Gastrocnemius medialis (tissue), 4 donors: Measurements from ENCODE around the gene ALPP. TPM values are rescaled to one million over a fixed set of nuclear protein-coding genes. Genes with fewer than 3 reads are reported as not detected.
"Not testable (repeated sequence)": the region's sequence is repeated elsewhere in the genome, so short reads cannot be mapped to it uniquely, and the experiment has no call there.

Experiments used
- ATAC-seq, 2 donors: fragments of 150-250 bp; one replicate each; pipeline ENCODE4 v1.9.1; 2016
- DNase-seq, 2 donors: peaks; one replicate each; pipeline ENCODE4 v3.0.0-alpha.2; 2019
- H3K27ac ChIP-seq, 4 donors: fragments of 200-600 bp; sonication (generic); 1 replicate in 1 of 4; 2 replicates in 3 of 4; pipeline ENCODE4 v1.5.1; 2016 to 2018; ENCODE audit warnings: mild to moderate bottlenecking in 2 of 4, moderate library complexity in 1 of 4
- H3K27me3 ChIP-seq, 3 donors: fragments of 200-600 bp; sonication (generic) in 2 of 3; 1 replicate in 1 of 3; 2 replicates in 2 of 3; pipeline versions ENCODE4 v1.5.1 to v1.6.0; 2016 to 2019; ENCODE audit warnings: mild to moderate bottlenecking in 1 of 3, moderate library complexity in 1 of 3
- H3K36me3 ChIP-seq, 2 donors: fragments of 200-600 bp; sonication (generic) in 1 of 2; one replicate each; pipeline ENCODE4 v1.5.1; 2017 to 2018
- H3K4me1 ChIP-seq, 2 donors: fragments of 200-600 bp; sonication (generic) in 1 of 2; one replicate each; pipeline ENCODE4 v1.5.1; 2016 to 2017; ENCODE audit warnings: mild to moderate bottlenecking in 2 of 2
- H3K4me3 ChIP-seq, 4 donors: fragments of 200-600 bp; sonication (generic) in 3 of 4; 1 replicate in 1 of 4; 2 replicates in 3 of 4; pipeline ENCODE4 v1.5.1; 2016 to 2019; ENCODE audit warnings: mild to moderate bottlenecking in 2 of 4
- H3K9me3 ChIP-seq, 3 donors: fragments of 200-600 bp; sonication (generic) in 2 of 3; 1 replicate in 1 of 3; 2 replicates in 2 of 3; pipeline ENCODE4 v1.5.1; 2016 to 2019
- POLR2A ChIP-seq, 2 donors: fragments of 450-650 bp; IDR thresholded peaks; one replicate each; pipeline ENCODE4 v1.6.1; 2017; ENCODE audit warnings: antibody characterized with exemption in 2 of 2, mild to moderate bottlenecking in 2 of 2, moderate library complexity in 2 of 2
- in situ Hi-C, 4 donors: fragments of 200-750 bp; cut with MboI; loops; one replicate each; pipeline versions ENCODE4 v1.15.0 to v1.8.0; 2017; ENCODE audit warnings: low sequenced_read_pairs in 4 of 4
- intact Hi-C: fragments of 100-400 bp; cut with DNase I; formaldehyde crosslinking; loops from one replicate; pipeline ENCODE4 v1.15.1; 2023; ENCODE audit warnings: low total_unique reads
- total RNA-seq, 4 donors: library from RNA; depleted of rRNA; stranded (reverse); fragments of >200 nt; gene quantifications; one replicate each; pipeline versions ENCODE4 v1.1.0 to v1.2.3, GENCODE V29; 2016
- TF ChIP-seq, protein P1 (sequence below), 5 experiments: fragments of 450-650 bp in 3 of 5; fragments of 200-600 bp in 2 of 5; sonication (generic) in 2 of 5; IDR thresholded peaks in 4 of 5; conservative IDR thresholded peaks in 1 of 5; 1 replicate in 4 of 5; 2 replicates in 1 of 5; pipeline ENCODE4 v1.5.1; 2016 to 2019; ENCODE audit warnings: antibody characterized with exemption in 5 of 5, mild to moderate bottlenecking in 3 of 5, moderate library complexity in 3 of 5

The ALPP gene
- total RNA-seq, 4 donors from 2014 or later = not detected

DNA sequence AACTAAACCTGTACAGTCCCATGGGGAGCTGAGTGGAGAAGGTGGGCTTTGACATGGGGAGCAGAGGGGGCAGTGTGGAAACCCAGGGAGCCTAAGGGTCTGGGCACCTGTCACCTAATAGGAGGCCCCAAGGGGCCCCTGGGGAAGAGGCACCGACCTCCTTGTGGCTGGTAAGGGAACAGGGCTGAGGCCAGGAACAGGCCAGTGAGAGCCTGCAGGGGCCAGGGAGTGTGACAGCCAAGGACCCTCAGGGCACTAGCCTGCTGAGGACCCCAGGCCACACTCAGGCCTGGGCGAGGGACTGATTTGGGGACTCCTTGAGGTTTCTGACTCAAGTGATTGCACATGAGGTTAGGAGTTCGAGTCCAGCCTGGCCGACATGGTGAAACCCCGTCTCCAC lies 24.5 kb upstream of the ALPP start:
- Histone ChIP-seq H3K4me1 (peaks cover 0 to 9% of the 10 kb centered on the region in 2 donors), H3K4me3 (no peak overlapping the region), H3K9me3 (no peaks in the 10 kb centered on the region), H3K27ac (no peak overlapping the region), H3K36me3 (no peaks in the 10 kb centered on the region), H3K27me3 (peaks cover 39 to 53% (median 49%) of the 10 kb centered on the region in 3 donors)
- in situ Hi-C loops = no loop called here
- DNase-seq = no peak
- no peak for ATAC-seq
- intact Hi-C loops = no loop called here
- no peak for TF ChIP-seq POLR2A (IDR thresholded peaks at IDR 0.05)
- TF ChIP-seq, protein P1, sequence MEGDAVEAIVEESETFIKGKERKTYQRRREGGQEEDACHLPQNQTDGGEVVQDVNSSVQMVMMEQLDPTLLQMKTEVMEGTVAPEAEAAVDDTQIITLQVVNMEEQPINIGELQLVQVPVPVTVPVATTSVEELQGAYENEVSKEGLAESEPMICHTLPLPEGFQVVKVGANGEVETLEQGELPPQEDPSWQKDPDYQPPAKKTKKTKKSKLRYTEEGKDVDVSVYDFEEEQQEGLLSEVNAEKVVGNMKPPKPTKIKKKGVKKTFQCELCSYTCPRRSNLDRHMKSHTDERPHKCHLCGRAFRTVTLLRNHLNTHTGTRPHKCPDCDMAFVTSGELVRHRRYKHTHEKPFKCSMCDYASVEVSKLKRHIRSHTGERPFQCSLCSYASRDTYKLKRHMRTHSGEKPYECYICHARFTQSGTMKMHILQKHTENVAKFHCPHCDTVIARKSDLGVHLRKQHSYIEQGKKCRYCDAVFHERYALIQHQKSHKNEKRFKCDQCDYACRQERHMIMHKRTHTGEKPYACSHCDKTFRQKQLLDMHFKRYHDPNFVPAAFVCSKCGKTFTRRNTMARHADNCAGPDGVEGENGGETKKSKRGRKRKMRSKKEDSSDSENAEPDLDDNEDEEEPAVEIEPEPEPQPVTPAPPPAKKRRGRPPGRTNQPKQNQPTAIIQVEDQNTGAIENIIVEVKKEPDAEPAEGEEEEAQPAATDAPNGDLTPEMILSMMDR (IDR thresholded peaks at IDR 0.05 in 4 of 5, conservative IDR thresholded peaks at IDR 0.05 in 1 of 5) = no peak

DNA sequence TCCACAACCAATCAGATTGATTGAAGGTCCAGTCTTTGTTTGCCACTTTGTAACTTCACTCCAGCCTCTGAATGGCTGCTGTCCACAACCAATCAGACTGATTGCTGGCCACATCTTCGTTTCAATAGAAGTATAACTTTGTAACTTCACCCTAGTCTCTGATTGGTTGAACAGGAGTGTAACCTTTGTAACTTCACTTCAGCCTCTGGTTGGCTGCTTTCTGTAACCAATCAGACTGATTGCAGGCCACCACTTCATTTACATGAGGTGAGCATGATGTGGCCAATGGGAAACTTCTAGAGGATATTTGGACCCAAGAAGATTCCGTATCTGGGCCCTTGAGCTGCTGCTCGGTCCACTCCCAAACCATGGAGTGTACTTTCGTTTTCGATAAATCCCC lies 16.9 kb upstream of the ALPP start:
- intact Hi-C loops = no loop called here
- DNase-seq (no peak), ATAC-seq (no peak)
- Histone ChIP-seq H3K9me3 (no peaks in the 10 kb centered on the region), H3K27ac (no peak overlapping the region), H3K36me3 (no peaks in the 10 kb centered on the region), H3K4me3 (no peak overlapping the region), H3K4me1 (no peaks in the 10 kb centered on the region), H3K27me3 (no peaks in the 10 kb centered on the region)
- in situ Hi-C loops = no loop called here
- TF ChIP-seq POLR2A (IDR thresholded peaks at IDR 0.05) = no peak
- TF ChIP-seq, protein P1 (IDR thresholded peaks at IDR 0.05 in 4 of 5, conservative IDR thresholded peaks at IDR 0.05 in 1 of 5) = no peak

DNA sequence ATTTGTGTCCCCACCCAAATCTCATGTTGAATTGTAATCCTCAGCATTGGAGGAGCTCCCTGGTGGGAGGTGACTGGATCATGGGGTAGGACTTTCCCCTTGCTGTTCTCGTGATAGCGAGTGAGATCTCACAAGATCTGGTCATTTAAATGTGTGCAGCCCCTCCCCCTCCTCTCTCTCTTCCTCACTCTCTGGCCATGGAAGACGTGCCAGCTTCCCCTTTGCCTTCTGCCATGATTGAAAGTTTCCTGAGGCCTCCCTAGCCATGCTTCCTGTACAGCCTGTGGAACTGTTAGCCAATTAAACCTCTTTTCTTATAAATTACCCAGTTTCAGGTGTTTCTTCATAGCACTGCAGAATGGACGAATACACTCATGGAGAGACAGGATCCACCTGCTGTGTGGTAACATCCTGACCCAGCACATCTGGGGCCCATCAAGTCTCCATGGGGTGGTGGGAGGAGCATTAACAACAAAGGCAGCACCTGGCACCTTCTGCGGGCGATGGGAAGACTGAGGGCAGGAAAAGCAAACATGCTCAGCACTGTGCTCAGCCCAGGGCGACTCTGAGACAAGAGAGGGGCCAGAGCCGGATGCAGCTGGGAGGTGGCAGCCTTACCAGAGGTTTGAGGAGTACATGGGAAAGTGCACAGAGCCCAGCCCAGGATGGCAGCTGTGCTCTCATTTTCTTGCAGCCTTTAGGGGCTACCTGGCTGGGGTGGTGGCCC lies 16.2 kb upstream of the ALPP start:
- Histone ChIP-seq H3K9me3 (no peaks in the 10 kb centered on the region), H3K36me3 (no peaks in the 10 kb centered on the region), H3K27ac (no peak overlapping the region), H3K4me1 (no peaks in the 10 kb centered on the region), H3K4me3 (no peak overlapping the region), H3K27me3 (no peaks in the 10 kb centered on the region)
- intact Hi-C loops (no loop called here), in situ Hi-C loops (no loop called here)
- no peak for ATAC-seq
- DNase-seq = no peak
- TF ChIP-seq, protein P1 (IDR thresholded peaks at IDR 0.05 in 4 of 5, conservative IDR thresholded peaks at IDR 0.05 in 1 of 5) = no peak
- no peak for TF ChIP-seq POLR2A (IDR thresholded peaks at IDR 0.05)

DNA sequence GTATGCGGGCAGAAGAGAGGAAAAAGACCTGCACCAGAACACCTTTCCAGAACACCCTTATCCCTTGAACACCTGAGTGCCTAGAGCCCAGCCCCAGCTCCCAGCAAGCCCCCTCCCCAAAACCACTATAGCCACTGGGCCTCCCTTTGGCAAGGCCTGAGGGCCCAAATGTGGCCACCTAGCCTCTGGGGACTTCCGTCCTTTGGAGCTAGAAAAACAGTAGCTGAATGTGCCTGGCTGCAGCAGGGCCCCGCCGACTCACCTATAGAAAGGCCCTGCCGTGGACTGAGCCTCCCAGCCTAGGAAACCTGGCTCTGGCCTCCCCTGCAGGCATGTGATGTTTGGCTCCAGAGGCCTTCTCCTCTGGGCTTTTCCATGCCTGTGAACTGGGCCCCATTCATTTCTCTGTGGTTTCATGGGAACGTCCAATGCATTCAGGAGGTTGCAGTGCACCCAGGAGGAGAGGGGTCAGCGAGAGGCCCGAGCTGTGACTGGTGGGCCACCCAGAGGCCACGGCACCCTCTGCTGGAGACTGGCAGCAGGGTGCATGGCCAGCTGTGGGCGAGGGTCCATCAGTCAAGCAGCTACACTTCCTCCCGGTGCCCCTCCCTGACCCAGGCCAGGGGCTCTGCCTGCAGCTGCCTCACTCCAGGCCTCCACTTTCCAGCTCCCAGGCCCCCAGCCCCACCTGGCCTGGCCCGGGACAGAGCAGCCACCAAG lies 15.3 kb upstream of the ALPP start:
- H3K9me3 ChIP-seq, H3K4me3 ChIP-seq, H3K4me1 ChIP-seq, H3K27ac ChIP-seq, H3K36me3 ChIP-seq, DNase-seq, ATAC-seq, intact Hi-C loops, H3K27me3 ChIP-seq, in situ Hi-C loops: not testable (repeated sequence)

DNA sequence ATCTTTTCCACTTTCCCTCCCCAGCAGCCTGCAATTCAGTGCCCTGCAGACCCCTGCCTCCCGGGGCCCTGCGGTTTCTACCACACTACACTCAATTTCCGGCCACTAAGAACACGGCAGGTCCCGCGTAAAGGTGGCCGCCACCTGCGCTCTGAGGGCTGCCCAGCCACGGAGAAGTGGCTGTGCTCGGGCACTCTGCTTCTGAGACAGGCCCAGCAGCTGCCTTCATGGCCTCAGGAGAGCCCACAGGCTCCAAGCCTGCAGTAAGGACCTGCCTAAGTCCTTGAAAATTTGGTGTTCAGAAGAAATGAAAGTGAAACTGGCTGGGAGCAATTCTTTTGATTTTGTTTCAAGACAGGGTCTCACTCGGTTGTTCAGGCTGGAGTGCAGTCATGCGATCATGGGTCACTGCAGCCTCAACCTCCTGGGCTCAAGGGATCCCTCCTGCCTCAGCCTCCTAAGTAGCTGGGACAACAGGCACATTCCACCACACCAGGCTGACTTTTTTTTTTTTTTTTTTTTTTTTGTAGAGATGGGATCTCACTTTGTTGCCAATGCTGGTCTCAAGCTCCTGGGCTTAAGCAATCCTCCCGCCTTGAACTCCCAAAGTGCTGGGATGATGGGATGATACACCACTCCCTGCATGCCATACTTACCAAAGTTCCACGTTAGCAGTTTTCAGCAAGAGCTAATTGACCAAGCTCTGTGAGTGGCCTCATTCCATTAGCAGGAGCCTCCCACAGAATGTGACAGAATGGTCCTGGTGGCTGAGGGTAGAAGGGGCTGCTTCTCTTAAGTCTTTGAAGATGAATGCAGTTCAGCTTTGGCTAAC lies 14.6 kb upstream of the ALPP start:
- in situ Hi-C loops = no loop called here
- Histone ChIP-seq H3K27me3 (no peaks in the 10 kb centered on the region), H3K4me1 (no peaks in the 10 kb centered on the region), H3K27ac (no peak overlapping the region), H3K36me3 (no peaks in the 10 kb centered on the region), H3K9me3 (no peaks in the 10 kb centered on the region), H3K4me3 (no peak overlapping the region)
- no peak for TF ChIP-seq POLR2A (IDR thresholded peaks at IDR 0.05)
- TF ChIP-seq, protein P1 (IDR thresholded peaks at IDR 0.05 in 4 of 5, conservative IDR thresholded peaks at IDR 0.05 in 1 of 5) = no peak
- intact Hi-C loops = no loop called here
- ATAC-seq (no peak), DNase-seq (no peak)

DNA sequence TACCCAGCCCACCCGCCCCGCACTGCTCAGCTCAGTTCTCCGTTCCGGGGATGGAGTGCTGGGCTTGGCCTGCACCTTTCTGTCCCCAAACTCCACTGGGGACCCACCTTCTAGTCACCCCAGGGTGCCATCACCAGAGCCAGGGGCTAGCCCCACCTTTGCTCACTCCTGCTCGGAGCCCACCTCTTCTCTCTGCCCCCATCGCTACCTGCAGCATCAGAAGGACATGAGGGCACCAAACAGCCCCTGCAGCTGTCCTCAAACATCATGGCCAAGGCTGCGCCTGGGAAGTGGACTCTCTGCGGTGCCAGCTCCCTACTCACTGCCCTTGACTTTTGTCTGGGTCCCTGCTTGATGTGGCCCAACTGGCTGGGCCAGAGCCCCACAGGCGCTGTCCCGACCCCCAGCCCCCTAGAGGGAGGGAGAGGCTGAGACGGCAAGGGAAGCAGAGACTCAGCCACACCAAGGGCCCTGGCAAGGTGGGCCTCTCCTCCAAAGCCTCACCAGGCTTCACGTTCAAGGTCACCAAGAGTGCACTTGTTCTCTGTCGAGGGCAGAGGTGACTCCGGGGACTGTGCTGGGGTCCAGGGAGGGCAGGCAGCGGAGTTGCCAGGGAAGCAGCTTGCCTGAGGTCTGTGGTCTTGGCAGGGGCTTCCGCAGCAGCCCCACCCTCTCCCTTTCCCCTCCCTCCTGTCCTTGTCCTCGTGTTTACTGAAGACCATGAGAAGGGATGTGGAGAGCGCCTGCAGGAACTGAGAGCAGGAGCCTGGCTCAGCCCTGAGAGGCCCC lies 13.6 kb upstream of the ALPP start:
- H3K27ac ChIP-seq, DNase-seq, H3K27me3 ChIP-seq, intact Hi-C loops, H3K36me3 ChIP-seq, in situ Hi-C loops, H3K4me3 ChIP-seq, H3K9me3 ChIP-seq, H3K4me1 ChIP-seq, ATAC-seq: not testable (repeated sequence)
